WTC11 (cell line): ENCODE data around the gene MSX2. TPM values are rescaled to one million over a fixed set of nuclear protein-coding genes. Genes with fewer than 3 reads are reported as not detected.

Experiments used
- CBFB ChIP-seq: sonication (generic); formaldehyde crosslinking; IDR thresholded peaks from 2 replicates; pipeline ENCODE4 v1.8.1; 2022; ENCODE audit warnings: mild to moderate bottlenecking, low read depth, missing genetic modification reagents
- CREB1 ChIP-seq: sonication (generic); formaldehyde crosslinking; IDR thresholded peaks from 2 replicates; pipeline ENCODE4 v1.8.0; 2023; ENCODE audit warnings: mild to moderate bottlenecking, missing genetic modification reagents
- ETV6 ChIP-seq: sonication (generic); formaldehyde crosslinking; IDR thresholded peaks from 2 replicates; pipeline ENCODE4 v1.8.1; 2022; ENCODE audit warnings: mild to moderate bottlenecking, missing genetic modification reagents
- FOXJ3 ChIP-seq: sonication (generic); formaldehyde crosslinking; IDR thresholded peaks from 2 replicates; pipeline ENCODE4 v1.9.0; 2021; ENCODE audit warnings: missing genetic modification reagents, mild to moderate bottlenecking, borderline replicate concordance
- JAZF1 ChIP-seq: fragments of 250-450 bp; sonication (Bioruptor Pico); IDR thresholded peaks from 2 replicates; pipeline ENCODE4 v1.9.0; 2021; ENCODE audit warnings: moderate library complexity, mild to moderate bottlenecking, inconsistent platforms
- JUN ChIP-seq: sonication (generic); formaldehyde crosslinking; IDR thresholded peaks from 2 replicates; pipeline ENCODE4 v1.8.0; 2023; ENCODE audit warnings: mild to moderate bottlenecking, missing genetic modification reagents
- KAT7 ChIP-seq: sonication (generic); formaldehyde crosslinking; IDR thresholded peaks from 2 replicates; pipeline ENCODE4 v1.8.1; 2023; ENCODE audit warnings: missing genetic modification reagents, mild to moderate bottlenecking, borderline replicate concordance
- SMAD3 ChIP-seq: sonication (generic); formaldehyde crosslinking; IDR thresholded peaks from 2 replicates; pipeline ENCODE4 v1.8.0; 2022; ENCODE audit warnings: missing genetic modification reagents, mild to moderate bottlenecking, borderline replicate concordance
- ZNF671 ChIP-seq: fragments of 250-450 bp; sonication (Bioruptor Pico); IDR thresholded peaks from 2 replicates; pipeline ENCODE4 v1.8.0; 2021; ENCODE audit warnings: mild to moderate bottlenecking
- total RNA-seq: library from RNA; stranded (reverse); gene quantifications from 3 replicates; pipeline ENCODE4 v1.2.3, GENCODE V29; 2021
- TF ChIP-seq, protein P1 (sequence below): sonication (generic); formaldehyde crosslinking; IDR thresholded peaks from 2 replicates; pipeline ENCODE4 v1.8.1; 2023; ENCODE audit warnings: mild to moderate bottlenecking, missing genetic modification reagents
- TF ChIP-seq, protein P2 (sequence below): fragments of 250-450 bp; sonication (Bioruptor Pico); IDR thresholded peaks from 2 replicates; pipeline ENCODE4 v1.9.0; 2021; ENCODE audit warnings: mild to moderate bottlenecking, borderline replicate concordance
- TF ChIP-seq, protein P3 (sequence below): sonication (generic); formaldehyde crosslinking; IDR thresholded peaks from 2 replicates; pipeline ENCODE4 v1.8.0; 2022; ENCODE audit warnings: missing genetic modification reagents
- TF ChIP-seq, protein P4 (sequence below): sonication (generic); formaldehyde crosslinking; IDR thresholded peaks from 2 replicates; pipeline ENCODE4 v1.8.1; 2023; ENCODE audit warnings: mild to moderate bottlenecking, missing genetic modification reagents, borderline replicate concordance
- TF ChIP-seq, protein P5 (sequence below): sonication (generic); formaldehyde crosslinking; IDR thresholded peaks from 2 replicates; pipeline ENCODE4 v1.8.0; 2023; ENCODE audit warnings: missing genetic modification reagents, mild to moderate bottlenecking, borderline replicate concordance

MSX2 gene
- total RNA-seq, 1 experiment from 2014 or later: 0.83 TPM

DNA sequence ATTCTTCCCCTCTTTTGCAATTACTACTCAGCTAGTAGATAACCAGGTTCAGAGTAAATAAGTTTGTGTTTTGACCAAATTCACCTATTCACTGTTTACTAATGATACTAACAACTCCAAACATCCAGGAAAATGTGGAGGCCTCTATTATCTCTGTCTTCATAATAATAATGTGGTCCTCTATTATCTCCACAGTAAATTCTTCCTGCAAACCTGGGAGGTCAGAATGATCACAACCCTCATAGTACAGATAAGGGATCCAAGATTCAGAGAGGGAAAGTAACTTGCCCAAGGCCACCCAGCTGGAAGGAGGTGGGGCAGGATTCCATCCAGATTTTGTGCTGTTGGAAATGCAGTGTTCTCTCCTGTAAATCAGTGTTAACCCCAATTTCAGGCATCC lies 9.6 kb upstream of the MSX2 start (continued):
- TF ChIP-seq, protein P1, sequence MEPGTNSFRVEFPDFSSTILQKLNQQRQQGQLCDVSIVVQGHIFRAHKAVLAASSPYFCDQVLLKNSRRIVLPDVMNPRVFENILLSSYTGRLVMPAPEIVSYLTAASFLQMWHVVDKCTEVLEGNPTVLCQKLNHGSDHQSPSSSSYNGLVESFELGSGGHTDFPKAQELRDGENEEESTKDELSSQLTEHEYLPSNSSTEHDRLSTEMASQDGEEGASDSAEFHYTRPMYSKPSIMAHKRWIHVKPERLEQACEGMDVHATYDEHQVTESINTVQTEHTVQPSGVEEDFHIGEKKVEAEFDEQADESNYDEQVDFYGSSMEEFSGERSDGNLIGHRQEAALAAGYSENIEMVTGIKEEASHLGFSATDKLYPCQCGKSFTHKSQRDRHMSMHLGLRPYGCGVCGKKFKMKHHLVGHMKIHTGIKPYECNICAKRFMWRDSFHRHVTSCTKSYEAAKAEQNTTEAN (CRISPR knock-in tag): no peak
- TF ChIP-seq, protein P2, sequence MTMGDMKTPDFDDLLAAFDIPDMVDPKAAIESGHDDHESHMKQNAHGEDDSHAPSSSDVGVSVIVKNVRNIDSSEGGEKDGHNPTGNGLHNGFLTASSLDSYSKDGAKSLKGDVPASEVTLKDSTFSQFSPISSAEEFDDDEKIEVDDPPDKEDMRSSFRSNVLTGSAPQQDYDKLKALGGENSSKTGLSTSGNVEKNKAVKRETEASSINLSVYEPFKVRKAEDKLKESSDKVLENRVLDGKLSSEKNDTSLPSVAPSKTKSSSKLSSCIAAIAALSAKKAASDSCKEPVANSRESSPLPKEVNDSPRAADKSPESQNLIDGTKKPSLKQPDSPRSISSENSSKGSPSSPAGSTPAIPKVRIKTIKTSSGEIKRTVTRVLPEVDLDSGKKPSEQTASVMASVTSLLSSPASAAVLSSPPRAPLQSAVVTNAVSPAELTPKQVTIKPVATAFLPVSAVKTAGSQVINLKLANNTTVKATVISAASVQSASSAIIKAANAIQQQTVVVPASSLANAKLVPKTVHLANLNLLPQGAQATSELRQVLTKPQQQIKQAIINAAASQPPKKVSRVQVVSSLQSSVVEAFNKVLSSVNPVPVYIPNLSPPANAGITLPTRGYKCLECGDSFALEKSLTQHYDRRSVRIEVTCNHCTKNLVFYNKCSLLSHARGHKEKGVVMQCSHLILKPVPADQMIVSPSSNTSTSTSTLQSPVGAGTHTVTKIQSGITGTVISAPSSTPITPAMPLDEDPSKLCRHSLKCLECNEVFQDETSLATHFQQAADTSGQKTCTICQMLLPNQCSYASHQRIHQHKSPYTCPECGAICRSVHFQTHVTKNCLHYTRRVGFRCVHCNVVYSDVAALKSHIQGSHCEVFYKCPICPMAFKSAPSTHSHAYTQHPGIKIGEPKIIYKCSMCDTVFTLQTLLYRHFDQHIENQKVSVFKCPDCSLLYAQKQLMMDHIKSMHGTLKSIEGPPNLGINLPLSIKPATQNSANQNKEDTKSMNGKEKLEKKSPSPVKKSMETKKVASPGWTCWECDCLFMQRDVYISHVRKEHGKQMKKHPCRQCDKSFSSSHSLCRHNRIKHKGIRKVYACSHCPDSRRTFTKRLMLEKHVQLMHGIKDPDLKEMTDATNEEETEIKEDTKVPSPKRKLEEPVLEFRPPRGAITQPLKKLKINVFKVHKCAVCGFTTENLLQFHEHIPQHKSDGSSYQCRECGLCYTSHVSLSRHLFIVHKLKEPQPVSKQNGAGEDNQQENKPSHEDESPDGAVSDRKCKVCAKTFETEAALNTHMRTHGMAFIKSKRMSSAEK (CRISPR knock-in tag): no peak
- TF ChIP-seq KAT7 (CRISPR knock-in tag) (no peak), SMAD3 (CRISPR knock-in tag) (no peak), FOXJ3 (CRISPR knock-in tag) (no peak), JUN (CRISPR knock-in tag) (no peak), ETV6 (CRISPR knock-in tag) (no peak), JAZF1 (CRISPR knock-in tag) (no peak), ZNF671 (CRISPR knock-in tag) (no peak), CREB1 (CRISPR knock-in tag) (no peak), CBFB (CRISPR knock-in tag) (no peak)
- TF ChIP-seq, protein P3, sequence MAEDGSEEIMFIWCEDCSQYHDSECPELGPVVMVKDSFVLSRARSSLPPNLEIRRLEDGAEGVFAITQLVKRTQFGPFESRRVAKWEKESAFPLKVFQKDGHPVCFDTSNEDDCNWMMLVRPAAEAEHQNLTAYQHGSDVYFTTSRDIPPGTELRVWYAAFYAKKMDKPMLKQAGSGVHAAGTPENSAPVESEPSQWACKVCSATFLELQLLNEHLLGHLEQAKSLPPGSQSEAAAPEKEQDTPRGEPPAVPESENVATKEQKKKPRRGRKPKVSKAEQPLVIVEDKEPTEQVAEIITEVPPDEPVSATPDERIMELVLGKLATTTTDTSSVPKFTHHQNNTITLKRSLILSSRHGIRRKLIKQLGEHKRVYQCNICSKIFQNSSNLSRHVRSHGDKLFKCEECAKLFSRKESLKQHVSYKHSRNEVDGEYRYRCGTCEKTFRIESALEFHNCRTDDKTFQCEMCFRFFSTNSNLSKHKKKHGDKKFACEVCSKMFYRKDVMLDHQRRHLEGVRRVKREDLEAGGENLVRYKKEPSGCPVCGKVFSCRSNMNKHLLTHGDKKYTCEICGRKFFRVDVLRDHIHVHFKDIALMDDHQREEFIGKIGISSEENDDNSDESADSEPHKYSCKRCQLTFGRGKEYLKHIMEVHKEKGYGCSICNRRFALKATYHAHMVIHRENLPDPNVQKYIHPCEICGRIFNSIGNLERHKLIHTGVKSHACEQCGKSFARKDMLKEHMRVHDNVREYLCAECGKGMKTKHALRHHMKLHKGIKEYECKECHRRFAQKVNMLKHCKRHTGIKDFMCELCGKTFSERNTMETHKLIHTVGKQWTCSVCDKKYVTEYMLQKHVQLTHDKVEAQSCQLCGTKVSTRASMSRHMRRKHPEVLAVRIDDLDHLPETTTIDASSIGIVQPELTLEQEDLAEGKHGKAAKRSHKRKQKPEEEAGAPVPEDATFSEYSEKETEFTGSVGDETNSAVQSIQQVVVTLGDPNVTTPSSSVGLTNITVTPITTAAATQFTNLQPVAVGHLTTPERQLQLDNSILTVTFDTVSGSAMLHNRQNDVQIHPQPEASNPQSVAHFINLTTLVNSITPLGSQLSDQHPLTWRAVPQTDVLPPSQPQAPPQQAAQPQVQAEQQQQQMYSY (CRISPR knock-in tag): no peak
- TF ChIP-seq, protein P4, sequence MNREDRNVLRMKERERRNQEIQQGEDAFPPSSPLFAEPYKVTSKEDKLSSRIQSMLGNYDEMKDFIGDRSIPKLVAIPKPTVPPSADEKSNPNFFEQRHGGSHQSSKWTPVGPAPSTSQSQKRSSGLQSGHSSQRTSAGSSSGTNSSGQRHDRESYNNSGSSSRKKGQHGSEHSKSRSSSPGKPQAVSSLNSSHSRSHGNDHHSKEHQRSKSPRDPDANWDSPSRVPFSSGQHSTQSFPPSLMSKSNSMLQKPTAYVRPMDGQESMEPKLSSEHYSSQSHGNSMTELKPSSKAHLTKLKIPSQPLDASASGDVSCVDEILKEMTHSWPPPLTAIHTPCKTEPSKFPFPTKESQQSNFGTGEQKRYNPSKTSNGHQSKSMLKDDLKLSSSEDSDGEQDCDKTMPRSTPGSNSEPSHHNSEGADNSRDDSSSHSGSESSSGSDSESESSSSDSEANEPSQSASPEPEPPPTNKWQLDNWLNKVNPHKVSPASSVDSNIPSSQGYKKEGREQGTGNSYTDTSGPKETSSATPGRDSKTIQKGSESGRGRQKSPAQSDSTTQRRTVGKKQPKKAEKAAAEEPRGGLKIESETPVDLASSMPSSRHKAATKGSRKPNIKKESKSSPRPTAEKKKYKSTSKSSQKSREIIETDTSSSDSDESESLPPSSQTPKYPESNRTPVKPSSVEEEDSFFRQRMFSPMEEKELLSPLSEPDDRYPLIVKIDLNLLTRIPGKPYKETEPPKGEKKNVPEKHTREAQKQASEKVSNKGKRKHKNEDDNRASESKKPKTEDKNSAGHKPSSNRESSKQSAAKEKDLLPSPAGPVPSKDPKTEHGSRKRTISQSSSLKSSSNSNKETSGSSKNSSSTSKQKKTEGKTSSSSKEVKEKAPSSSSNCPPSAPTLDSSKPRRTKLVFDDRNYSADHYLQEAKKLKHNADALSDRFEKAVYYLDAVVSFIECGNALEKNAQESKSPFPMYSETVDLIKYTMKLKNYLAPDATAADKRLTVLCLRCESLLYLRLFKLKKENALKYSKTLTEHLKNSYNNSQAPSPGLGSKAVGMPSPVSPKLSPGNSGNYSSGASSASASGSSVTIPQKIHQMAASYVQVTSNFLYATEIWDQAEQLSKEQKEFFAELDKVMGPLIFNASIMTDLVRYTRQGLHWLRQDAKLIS (CRISPR knock-in tag): no peak
- TF ChIP-seq, protein P5, sequence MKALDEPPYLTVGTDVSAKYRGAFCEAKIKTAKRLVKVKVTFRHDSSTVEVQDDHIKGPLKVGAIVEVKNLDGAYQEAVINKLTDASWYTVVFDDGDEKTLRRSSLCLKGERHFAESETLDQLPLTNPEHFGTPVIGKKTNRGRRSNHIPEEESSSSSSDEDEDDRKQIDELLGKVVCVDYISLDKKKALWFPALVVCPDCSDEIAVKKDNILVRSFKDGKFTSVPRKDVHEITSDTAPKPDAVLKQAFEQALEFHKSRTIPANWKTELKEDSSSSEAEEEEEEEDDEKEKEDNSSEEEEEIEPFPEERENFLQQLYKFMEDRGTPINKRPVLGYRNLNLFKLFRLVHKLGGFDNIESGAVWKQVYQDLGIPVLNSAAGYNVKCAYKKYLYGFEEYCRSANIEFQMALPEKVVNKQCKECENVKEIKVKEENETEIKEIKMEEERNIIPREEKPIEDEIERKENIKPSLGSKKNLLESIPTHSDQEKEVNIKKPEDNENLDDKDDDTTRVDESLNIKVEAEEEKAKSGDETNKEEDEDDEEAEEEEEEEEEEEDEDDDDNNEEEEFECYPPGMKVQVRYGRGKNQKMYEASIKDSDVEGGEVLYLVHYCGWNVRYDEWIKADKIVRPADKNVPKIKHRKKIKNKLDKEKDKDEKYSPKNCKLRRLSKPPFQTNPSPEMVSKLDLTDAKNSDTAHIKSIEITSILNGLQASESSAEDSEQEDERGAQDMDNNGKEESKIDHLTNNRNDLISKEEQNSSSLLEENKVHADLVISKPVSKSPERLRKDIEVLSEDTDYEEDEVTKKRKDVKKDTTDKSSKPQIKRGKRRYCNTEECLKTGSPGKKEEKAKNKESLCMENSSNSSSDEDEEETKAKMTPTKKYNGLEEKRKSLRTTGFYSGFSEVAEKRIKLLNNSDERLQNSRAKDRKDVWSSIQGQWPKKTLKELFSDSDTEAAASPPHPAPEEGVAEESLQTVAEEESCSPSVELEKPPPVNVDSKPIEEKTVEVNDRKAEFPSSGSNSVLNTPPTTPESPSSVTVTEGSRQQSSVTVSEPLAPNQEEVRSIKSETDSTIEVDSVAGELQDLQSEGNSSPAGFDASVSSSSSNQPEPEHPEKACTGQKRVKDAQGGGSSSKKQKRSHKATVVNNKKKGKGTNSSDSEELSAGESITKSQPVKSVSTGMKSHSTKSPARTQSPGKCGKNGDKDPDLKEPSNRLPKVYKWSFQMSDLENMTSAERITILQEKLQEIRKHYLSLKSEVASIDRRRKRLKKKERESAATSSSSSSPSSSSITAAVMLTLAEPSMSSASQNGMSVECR (CRISPR knock-in tag): no peak
